HG02884 (cell line): ENCODE measurements around the gene TMEM185B.
A peak's percentile ranks its signal among the peaks of the same experiment; 100 is the strongest.
"Not testable (repeated sequence)": the region's sequence is repeated elsewhere in the genome, so short reads cannot be mapped to it uniquely, and the experiment has no call there.

Source experiments
- ATAC-seq: cut with Tn5 transposase; IDR thresholded peaks from one replicate; pipeline ENCODE4 v1.9.1; 2021; ENCODE audit warnings: mild to moderate bottlenecking, moderate library complexity; ENCODE audit not compliant: unreplicated experiment

Gene TMEM185B

DNA sequence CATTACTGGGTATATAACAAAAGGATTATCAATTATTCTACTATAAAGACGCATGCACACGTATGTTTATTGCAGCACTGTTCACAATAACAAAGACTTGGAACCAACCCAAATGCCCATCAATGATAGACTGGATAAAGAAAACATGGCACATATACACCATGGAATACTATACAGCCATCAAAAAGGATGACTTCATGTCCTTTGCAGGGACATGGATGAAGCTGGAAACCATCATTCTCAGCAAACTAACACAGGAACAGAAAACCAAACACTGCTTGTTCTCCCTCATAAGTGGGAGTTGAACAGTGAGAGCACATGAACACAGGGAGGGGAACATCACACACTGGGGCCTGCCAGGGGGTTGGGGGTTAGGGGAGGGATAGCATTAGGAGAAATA is 12.0 kb upstream of the TMEM185B start:
- ATAC-seq: not testable (repeated sequence)

DNA sequence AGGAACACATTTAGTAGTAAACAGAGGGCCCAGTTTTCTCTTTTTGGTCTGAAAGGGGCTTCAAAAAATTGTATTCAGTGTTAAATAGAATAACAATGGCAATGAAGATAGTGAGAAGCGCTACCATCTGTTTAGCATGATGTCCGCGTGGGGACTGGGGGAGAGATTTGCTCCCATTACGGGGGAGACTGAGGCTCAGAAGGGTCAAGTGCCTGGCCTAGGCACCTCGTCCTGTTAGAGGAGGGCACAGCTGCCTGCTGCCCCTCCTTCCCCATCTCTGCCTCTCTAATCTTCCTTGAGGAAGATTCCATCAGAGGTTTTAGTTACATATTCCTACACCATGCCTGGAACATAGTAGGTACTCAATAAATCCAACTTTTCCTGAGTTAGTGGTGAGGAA is 10.1 kb upstream of the TMEM185B start:
- ATAC-seq: no peak

DNA sequence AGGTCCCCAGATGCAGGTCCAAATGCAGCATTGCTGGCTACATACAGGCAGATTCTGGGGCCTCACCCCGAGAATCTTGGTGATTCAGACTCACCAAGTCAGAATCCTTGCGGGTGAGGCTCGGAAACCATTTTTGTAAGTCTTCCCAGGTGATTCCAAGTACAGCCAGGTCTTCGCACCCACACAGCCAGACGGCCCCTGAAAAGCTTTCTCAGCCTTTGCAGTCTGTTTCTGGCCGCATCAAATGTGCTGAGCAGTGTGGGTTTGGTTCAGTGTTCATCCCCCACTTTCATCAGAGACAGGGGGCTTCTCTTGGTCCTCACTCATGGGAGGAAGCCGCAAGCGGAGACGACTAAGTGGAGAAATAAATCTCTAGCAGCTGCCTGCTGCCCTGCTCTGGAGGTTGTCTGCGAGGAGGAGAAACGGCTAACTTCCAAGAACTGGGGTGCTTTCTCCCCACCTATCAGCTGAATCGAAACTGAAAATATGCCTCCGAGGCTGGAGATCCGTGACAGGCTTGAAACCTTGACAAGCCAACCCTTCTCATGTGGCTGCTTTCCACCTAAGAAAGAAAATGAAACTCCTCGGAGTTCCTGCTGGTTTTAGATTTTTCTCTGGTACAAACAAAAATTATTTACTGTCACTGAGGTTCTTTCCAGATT is 8.9 kb upstream of the TMEM185B start:
- ATAC-seq: peak; percentile 88

DNA sequence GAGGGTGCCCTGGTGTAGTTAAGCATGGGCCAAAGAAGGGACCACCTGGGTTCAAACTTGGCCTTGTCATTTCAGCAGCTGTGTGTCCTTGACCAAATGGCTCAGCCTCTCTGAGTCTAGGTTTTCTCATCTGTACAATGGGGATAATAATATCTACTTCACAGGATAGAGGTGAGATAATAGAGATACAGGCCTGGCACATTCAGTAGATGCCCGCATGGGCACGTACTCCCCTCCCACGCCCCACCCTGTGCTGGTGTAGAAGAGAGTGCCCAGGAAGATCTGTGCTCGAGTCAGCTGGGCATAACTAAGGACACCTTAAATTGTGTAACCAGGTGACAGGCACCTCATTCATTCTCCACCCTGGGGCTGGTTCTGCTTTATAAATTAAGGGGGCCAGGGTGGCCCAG is 8.4 kb upstream of the TMEM185B start:
- peak; percentile 6 for ATAC-seq

DNA sequence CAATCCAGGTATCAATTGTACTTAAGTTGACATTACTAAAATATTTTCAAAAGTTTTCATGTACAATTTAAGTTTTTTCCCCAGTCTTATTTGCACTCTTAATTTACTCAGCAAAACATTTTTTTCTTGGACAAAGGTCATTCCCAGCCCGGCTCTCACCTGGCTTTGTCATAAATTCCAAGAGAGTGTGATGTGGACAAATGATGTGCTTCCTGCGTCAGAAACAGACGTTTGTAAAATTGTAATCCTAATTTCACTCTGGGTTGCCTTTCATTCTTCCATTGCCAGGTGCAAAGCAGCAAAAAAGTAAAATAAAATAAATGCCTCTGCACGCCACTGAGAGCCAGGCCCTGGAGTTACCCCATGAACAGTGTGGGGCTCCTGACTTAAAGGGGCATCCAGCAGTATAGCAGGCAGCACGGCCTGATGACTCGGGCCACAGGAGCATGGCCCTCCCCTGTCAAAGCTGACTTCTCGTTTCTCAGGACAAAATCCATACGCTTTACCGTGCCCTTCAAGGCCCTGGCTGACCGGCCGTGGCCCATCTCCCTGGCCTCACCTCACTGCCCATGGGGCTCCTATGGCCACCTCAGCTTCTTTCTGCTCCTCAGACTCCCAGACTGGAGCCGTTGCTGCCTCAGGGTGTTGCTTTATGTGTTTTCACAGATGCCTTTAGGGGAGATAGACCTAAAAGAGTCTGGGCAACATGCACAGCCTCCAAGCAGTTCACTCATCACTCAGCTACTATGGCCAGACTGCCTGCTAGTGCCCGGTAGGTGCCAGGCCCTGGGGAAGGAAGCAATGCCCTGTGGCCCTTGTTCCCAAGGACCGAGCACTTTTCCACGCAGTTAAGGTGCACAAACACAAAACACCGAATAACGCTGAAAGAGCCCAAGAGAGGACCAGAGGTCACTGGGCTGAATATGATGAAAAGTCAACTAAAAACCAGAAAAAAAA is 7.6 kb upstream of the TMEM185B start:
- no peak for ATAC-seq

DNA sequence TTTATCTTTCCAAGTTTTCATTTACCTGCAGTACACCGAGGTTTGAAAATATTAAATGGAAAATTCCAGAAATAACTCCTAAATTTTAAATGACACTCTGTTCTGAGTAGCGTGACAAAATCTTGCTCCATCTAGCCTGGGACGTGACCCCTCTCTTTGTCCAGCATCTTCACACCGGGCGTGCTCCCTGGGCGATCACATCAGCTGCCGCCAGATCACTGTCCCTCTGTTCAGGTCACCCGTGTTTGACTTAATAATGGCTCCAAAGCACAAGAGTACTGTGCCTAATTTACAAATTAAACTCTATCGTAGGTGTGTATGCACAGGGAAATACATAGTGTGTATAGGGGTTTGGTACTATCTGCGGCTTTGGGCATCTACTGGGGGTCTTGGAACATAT is 6.1 kb upstream of the TMEM185B start:
- ATAC-seq: no peak

DNA sequence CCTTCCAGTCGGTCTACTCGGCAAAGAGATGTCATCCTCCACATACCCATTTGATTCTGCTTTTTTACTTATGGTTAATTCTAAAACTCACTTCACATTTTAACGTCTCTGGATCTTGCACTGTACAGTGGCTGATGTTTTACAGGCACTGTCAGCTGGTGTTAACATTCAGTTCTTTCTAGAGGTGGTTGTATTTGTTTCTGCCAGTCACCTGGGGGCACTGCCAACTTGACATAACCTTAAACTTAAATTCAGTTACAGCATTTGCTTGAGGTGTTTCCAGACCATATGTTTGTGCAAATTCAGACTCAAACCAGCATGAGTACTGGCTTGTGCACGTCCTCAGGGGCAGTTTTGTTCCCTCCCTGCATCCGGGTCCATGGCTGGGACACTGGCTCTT is 5.3 kb upstream of the TMEM185B start:
- no peak for ATAC-seq

DNA sequence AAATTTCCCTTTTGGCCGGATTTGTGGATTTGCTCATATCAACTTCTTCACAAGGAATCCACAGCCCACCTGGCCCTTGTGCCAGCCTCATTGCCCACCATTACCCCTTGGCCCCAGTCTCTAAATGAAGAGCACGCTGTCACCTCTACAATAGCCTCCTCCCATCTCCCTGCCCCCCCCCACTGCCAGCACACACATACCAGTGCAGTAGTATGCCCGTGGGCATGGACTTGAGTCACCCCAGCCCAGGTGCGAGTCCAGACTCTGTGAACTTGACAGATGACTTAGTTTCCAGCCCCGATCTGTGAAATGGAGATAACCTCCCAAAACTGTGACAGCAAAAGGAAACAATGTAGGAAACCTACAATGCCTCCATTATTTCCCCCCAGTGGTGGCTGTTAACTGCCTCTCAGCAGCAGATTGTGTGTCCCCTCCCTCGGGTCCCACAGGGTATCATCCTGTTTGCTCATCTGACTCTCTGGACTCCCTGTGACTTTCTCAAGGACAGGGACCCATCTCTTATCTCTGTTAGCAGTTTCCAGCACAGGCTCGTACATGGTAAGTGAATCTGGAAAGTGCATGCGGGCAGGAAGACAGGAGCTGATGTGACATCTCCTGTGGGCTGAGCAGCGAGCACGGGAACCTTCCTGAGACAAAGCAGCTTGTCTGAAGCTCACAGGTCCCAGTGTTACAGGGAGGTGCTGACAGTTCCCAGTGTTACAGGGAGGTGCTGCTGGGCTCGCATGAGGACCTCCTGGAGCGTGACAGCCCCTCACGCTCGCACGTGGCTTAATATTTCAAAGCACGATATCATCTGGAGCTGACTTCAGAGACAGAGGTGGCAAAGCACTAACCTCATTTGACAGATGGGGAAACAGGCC is 4.2 kb upstream of the TMEM185B start:
- ATAC-seq: no peak

DNA sequence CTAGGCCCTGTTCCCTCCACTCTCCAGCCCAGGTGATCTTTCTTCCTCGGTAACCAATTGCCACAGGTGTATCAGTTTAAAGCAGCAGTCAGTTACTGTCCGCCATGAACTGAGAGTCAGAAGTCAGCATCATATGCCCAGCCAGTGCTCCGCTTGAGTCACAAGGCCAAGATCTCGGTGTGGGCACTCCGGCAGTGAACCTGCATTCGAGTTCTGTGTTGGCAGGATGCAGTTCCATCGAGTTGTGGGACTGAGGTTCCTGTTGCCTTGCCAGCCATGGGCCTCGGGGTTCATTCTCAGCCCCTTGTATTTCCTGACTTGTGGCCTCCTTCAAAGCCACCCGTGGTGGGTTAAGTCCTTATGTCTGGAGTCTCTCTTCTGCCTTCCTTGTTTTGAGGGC is 3.1 kb upstream of the TMEM185B start:
- ATAC-seq: no peak

DNA sequence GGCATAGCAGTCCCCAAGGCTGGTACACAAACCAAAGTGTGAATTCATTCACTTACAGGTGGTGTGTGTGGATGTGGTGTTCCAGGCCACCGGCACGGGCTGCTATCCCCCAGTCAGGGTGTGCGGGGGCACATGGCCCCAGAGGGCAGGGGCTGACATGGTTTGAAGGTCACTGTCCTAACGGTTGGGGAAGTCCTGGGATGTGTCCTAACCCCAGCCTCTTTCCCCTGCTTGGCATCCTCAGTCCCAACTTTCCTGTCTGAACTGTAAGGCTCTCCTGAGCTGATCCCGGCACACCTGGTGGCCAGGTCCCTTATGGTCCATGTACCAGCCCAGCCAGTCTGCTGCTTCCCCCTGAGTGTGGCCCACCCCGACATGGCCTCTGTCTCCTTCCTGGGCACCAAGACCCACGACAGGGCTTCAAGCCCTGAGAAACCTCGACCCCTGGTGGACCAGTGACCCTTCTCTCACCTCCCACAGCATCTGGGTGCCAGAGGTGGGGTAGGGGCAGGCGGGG is 2.4 kb upstream of the TMEM185B start:
- no peak for ATAC-seq

DNA sequence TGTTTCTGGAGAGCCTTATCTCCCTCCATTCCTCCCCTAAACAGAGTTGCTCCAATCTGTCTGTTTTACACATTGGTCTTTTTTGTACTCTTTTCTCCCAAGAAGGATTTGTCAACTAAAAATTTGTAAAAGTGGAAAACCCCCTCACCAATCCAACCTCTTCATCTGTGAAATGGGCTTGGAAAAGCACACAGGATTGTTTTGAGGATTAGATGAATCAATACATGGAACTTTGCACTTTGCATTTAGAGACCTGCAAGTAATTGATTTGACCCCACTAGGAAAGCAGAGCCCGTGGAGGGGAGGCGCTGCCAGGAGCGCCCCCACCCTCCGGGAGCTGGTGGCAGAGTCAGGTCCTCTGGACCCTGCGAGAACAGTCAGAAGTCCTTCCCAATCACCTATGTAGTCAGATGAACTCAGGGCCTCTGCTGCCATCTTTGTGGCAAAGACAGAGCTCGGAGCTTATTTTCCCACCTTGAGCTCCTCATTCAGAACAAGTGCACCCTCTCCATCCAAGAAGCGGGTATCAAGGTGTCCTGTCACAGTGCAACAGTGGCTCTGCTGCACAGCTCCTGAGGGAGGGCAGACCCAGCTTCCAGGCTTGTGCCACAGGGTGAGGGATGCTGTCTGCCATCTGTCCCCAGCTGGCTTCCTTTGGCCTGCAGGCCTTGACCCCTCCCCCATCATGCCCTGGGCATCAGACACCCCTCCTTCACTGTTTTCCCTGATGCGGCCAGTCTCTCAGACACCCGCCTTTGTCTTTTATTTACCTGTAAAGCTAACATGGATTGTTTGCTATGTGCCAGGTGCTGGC is 1.7 kb upstream of the TMEM185B start:
- no peak for ATAC-seq

DNA sequence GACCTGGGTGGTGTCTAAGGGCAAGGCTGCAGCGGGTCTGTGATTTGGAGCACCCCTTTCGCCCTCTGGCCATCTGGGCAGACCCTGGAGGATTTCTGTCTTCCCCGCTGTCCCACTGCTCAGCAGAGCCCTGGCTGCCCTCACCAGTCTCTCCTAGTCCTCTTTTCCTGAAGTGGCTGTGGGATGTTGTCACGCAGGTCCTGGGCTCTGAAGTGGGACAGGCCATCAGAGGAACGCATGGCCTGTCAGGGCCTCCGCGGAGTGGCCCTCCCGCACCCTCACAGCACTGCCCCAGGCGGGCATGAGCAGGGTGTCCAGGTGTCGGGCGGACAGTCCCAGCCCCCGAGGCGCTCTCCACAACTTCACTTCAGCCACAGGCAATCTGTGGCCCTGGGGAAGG is 1.1 kb upstream of the TMEM185B start:
- no peak for ATAC-seq

DNA sequence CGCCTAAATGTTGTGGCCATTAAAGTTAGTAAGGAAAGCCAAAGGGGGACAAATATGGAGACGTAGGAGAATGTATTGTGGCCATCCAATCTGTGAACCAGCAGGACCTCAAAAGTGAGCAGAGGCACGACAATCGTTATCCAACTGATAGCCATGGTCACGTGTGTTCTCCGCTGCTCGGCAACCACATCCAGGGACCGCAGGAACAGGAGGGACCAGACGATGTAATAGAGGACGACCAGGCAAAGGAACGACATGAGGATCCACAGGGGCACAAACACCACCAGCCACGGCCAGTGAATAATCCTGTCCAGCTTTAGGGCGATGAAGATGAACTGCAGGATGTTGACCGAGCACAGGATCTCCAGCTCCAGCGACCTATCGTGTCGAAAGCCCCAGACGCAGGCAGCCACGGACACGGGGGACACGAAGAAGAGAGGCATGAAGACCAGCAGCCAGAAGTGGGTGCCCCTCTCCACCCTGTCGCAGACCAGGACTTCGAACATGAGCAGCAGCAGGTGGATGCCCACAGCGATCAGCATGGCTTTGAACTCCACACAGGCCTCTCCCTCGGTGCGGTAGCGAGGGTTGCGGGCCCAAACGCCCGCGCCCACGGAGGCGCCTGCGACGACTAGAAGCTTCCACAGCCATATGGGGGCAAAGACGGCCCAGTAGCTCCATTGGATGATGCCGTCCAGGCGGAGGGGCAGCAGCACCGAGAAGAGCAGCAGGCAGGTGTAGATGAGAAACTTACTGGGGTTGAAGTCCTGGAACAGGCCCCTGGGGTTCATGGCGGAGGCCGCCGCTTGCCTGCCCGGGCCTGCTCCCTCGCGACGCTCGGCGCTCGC is 790 bp downstream of the TMEM185B start:
- ATAC-seq: no peak

DNA sequence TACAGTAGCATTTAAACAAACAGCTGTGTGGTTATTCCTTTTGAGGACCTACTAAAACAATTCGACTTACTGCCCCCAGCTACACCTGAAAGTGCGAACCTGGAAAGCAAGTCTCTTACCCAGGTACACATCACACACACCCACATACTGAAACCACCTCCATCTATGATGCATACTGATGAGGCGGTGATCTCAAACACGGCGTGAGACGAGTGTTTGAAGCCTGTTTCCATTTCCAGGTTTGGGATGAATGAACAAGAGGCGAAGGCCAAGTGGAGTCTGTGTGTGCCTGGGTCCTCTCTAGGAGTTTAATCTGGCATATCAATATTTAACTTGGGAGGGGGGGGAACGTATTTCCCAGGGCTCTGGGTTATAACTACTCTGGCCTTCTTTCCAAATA is 1.6 kb downstream of the TMEM185B start:
- ATAC-seq: no peak

DNA sequence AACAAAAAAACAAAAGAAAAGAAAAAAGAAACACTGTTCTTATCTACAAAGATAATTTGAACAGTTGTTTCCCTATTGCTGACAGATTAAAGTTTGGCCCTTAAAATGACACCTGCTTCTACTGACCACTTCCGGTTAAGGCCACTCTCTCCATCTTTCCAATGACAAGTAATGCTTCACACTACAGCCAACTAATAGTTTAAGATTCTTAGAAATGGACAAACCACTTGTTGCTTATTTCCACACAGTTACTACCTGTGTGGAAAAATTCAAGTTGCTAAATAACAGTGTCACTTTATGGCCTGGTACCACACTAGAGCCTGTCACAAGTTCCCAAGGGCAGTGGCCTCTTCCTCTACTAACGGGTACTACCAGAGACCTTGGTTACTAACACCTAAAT is 2.4 kb downstream of the TMEM185B start:
- no peak for ATAC-seq

DNA sequence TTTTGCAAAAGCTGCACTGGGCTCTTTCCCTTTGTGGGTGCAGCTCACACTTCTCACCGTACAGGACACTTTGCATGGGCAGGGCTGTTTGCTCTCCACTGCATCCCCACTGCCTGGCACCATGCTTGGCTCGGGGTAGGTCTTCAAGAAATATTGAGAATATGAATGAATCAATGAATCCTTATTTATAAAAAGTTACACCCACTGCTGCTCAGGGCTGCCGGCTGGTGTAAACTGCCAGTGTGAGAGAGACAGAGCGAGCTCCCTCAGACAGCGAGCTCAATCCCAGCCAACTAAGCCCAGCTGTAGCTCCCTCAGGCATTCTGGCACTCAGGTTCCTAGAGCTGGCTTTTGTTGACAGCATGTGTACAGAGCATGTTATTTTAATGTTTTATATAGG is 3.4 kb downstream of the TMEM185B start:
- no peak for ATAC-seq

DNA sequence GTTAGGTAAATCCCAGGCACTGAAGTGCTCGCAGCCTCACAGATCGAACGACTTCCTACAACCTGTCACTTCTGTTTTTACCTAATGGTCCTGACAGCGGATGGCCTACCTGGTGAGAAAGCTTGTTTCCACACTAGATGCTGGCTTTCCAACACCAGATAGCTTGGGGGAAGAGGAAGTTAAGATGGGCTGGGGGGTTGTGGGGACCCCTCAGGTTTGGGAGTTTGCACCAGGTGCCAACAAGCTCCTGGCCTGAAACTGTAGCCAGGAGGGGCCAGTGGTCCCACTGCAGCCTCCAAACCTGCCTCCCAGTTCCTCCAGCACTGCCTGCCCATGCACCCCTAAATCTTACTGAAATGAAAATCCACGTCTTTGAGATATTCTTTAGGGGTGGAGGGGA is 3.9 kb downstream of the TMEM185B start:
- ATAC-seq: no peak

DNA sequence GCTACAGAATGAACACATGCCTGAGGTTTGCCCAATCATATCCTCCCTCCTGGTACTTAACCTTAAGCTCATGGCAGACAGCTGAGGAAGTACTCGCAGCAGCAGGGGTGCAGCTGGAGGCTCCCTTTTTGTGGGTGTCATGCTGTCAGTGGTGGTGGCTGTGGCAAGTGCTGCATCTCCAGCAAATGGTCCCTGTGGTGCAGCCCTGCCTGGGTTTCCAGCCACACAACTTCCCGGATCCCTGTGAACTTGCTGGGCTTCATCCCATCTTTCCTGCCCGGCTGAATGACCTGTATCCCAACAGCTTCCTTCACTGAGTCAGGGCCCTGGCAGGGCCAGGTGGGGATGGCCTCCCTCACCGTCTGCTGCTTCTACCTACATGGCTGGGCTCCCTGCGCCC is 5.0 kb downstream of the TMEM185B start:
- ATAC-seq: no peak

DNA sequence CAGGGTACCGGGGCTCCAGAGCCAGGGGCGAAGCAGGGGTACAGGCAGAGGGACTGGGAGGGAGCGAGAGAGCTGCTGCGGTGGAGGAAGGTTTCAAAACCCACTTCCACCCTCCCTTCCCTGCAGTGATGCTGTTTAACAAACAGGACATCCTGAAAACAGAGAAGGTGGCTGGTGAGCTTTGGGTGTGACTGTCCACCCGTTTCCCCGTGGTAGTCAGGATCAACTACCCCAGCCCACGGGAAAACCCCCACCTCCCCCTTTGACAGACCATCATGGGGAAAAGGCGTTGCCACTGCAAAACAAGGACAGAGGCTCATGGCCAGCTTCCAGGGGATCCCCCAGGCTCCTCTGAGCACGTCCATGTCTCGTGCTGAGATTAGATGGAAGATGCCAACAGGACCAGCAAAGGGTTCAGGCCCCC is 12.9 kb downstream of the TMEM185B start:
- no peak for ATAC-seq
